Activated T-cell treated with anti-CD3 and anti-CD28 coated beads, Interleukin-2, amount 50 U/mL, for 72 hours (primary cell): Measurements from ENCODE around the gene ABCC6. TPM values are rescaled to one million over a fixed set of nuclear protein-coding genes. Genes with fewer than 3 reads are reported as not detected.
A peak's percentile ranks its signal among the peaks of the same experiment; 100 is the strongest.
"Not testable (repeated sequence)": the region's sequence is repeated elsewhere in the genome, so short reads cannot be mapped to it uniquely, and the experiment has no call there.

Experiments used
- ATAC-seq, 2 donors: fragments of 150-1000 bp; cut with Tn5 transposase; replicated peaks in 1 of 2; 2 replicates each; pipeline ENCODE4 v1.10.0; 2021; ENCODE audit warnings: moderate library complexity in 2 of 2, mild to moderate bottlenecking in 1 of 2
- DNase-seq, 2 donors: peaks; one replicate each; pipeline ENCODE4 v3.0.0; 2021 to 2022; ENCODE audit warnings: mixed read lengths in 1 of 2
- H3K27ac Mint-ChIP-seq: one replicate; pipeline ENCODE4 v1.8.0; 2022; ENCODE audit warnings: mild to moderate bottlenecking, moderate library complexity, mixed read lengths
- H3K27me3 Mint-ChIP-seq: one replicate; pipeline ENCODE4 v1.8.0; 2022; ENCODE audit warnings: low read depth, mixed read lengths
- H3K36me3 Mint-ChIP-seq, 2 donors: one replicate each; pipeline ENCODE4 v1.8.0; 2022; ENCODE audit warnings: mixed read lengths in 2 of 2, mild to moderate bottlenecking in 1 of 2; ENCODE audit not compliant: insufficient read depth in 2 of 2
- H3K4me1 Mint-ChIP-seq: one replicate; pipeline ENCODE4 v1.8.0; 2022; ENCODE audit warnings: low read depth, mixed read lengths
- H3K4me3 Mint-ChIP-seq, 2 donors: one replicate each; pipeline ENCODE4 v1.8.0; 2022; ENCODE audit warnings: mild to moderate bottlenecking in 2 of 2, mixed read lengths in 2 of 2, moderate library complexity in 2 of 2
- H3K9me3 Mint-ChIP-seq, 2 donors: one replicate each; pipeline ENCODE4 v1.8.0; 2022; ENCODE audit warnings: mixed read lengths in 2 of 2
- total RNA-seq, 2 donors: library from RNA; stranded (reverse); gene quantifications; one replicate each; pipeline ENCODE4 v1.2.3, GENCODE V29; 2022

Gene ABCC6
- total RNA-seq, 2 donors from 2014 or later, result not detected

- H3K4me1 Mint-ChIP-seq, DNase-seq, ATAC-seq, H3K4me3 Mint-ChIP-seq, H3K27me3 Mint-ChIP-seq, H3K9me3 Mint-ChIP-seq, H3K36me3 Mint-ChIP-seq, H3K27ac Mint-ChIP-seq: not testable (repeated sequence)
Observed at GRCh38 chr16:16213863-16214293, 9.4 kb downstream of the ABCC6 start.

GRCh38 chr16:16211404-16211803, 11.9 kb downstream of the ABCC6 start:
- not testable (repeated sequence) for H3K9me3 Mint-ChIP-seq, ATAC-seq, H3K27me3 Mint-ChIP-seq, H3K4me3 Mint-ChIP-seq, H3K4me1 Mint-ChIP-seq, H3K27ac Mint-ChIP-seq, DNase-seq, H3K36me3 Mint-ChIP-seq

GRCh38 chr16:16208461-16208860, 14.8 kb downstream of the ABCC6 start:
- not testable (repeated sequence) for H3K27ac Mint-ChIP-seq, DNase-seq, H3K36me3 Mint-ChIP-seq, H3K4me1 Mint-ChIP-seq, ATAC-seq, H3K27me3 Mint-ChIP-seq, H3K9me3 Mint-ChIP-seq, H3K4me3 Mint-ChIP-seq

GRCh38 chr16:16207787-16208334, 15.4 kb downstream of the ABCC6 start:
- not testable (repeated sequence) for H3K4me3 Mint-ChIP-seq, DNase-seq, H3K9me3 Mint-ChIP-seq, H3K27me3 Mint-ChIP-seq, H3K4me1 Mint-ChIP-seq, ATAC-seq, H3K27ac Mint-ChIP-seq, H3K36me3 Mint-ChIP-seq

- not testable (repeated sequence) for H3K36me3 Mint-ChIP-seq
Observed at GRCh38 chr16:16207097-16207786, 16.1 kb downstream of the ABCC6 start.

GRCh38 chr16:16205864-16206263, 17.4 kb downstream of the ABCC6 start:
- H3K27ac Mint-ChIP-seq, H3K27me3 Mint-ChIP-seq, DNase-seq, H3K36me3 Mint-ChIP-seq, ATAC-seq, H3K4me1 Mint-ChIP-seq, H3K4me3 Mint-ChIP-seq, H3K9me3 Mint-ChIP-seq: not testable (repeated sequence)

More at GRCh38 chr16:16207097-16207786, 16.1 kb downstream of the ABCC6 start:
- H3K27me3 Mint-ChIP-seq, ATAC-seq, H3K27ac Mint-ChIP-seq, DNase-seq, H3K4me1 Mint-ChIP-seq, H3K9me3 Mint-ChIP-seq, H3K4me3 Mint-ChIP-seq: not testable (repeated sequence)

- H3K4me3 Mint-ChIP-seq, result not testable (repeated sequence)
Observed at GRCh38 chr16:16204552-16204951, 18.7 kb downstream of the ABCC6 start.

GRCh38 chr16:16203494-16203893, 19.8 kb downstream of the ABCC6 start:
- H3K4me1 Mint-ChIP-seq, result peaks cover 18% of the 10 kb centered on the region
- DNase-seq, ATAC-seq, H3K4me3 Mint-ChIP-seq, H3K9me3 Mint-ChIP-seq, H3K27me3 Mint-ChIP-seq, H3K36me3 Mint-ChIP-seq, H3K27ac Mint-ChIP-seq: not testable (repeated sequence)

More at GRCh38 chr16:16204552-16204951, 18.7 kb downstream of the ABCC6 start:
- not testable (repeated sequence) for H3K36me3 Mint-ChIP-seq, H3K27ac Mint-ChIP-seq, DNase-seq, H3K9me3 Mint-ChIP-seq, H3K27me3 Mint-ChIP-seq, ATAC-seq
- peaks cover 10% of the 10 kb centered on the region for H3K4me1 Mint-ChIP-seq

- not testable (repeated sequence) for H3K36me3 Mint-ChIP-seq, H3K27ac Mint-ChIP-seq, H3K27me3 Mint-ChIP-seq, H3K9me3 Mint-ChIP-seq, H3K4me3 Mint-ChIP-seq
- DNase-seq, result peak; percentile 56 to 57
- H3K4me1 Mint-ChIP-seq, result peaks cover 18% of the 10 kb centered on the region
- peak; percentile 55 to 57 for ATAC-seq
Observed at GRCh38 chr16:16202400-16203143, 20.7 kb downstream of the ABCC6 start.

- H3K27me3 Mint-ChIP-seq, H3K4me3 Mint-ChIP-seq, H3K36me3 Mint-ChIP-seq, ATAC-seq, DNase-seq, H3K27ac Mint-ChIP-seq, H3K9me3 Mint-ChIP-seq: not testable (repeated sequence)
- peaks cover 22% of the 10 kb centered on the region for H3K4me1 Mint-ChIP-seq
Observed at GRCh38 chr16:16201880-16202279, 21.4 kb downstream of the ABCC6 start.

- H3K27ac Mint-ChIP-seq, H3K9me3 Mint-ChIP-seq, DNase-seq, H3K27me3 Mint-ChIP-seq, ATAC-seq, H3K36me3 Mint-ChIP-seq, H3K4me3 Mint-ChIP-seq: not testable (repeated sequence)
- peaks cover 22% of the 10 kb centered on the region for H3K4me1 Mint-ChIP-seq
Observed at GRCh38 chr16:16200391-16200790, 22.9 kb downstream of the ABCC6 start.

GRCh38 chr16:16199428-16199827, 23.9 kb downstream of the ABCC6 start:
- ATAC-seq (peak; percentile 77 to 86), DNase-seq (peak; percentile 11 to 25)
- not testable (repeated sequence) for H3K27me3 Mint-ChIP-seq, H3K36me3 Mint-ChIP-seq, H3K9me3 Mint-ChIP-seq, H3K4me3 Mint-ChIP-seq, H3K27ac Mint-ChIP-seq
- peaks cover 22% of the 10 kb centered on the region for H3K4me1 Mint-ChIP-seq

GRCh38 chr16:16197966-16198365, 25.3 kb downstream of the ABCC6 start:
- Mint-ChIP-seq H3K27ac (no peak overlapping the region), H3K27me3 (no peaks in the 10 kb centered on the region), H3K9me3 (no peaks in the 10 kb centered on the region), H3K4me1 (peaks cover 22% of the 10 kb centered on the region), H3K36me3 (no peaks in the 10 kb centered on the region), H3K4me3 (no peak overlapping the region)
- DNase-seq (no peak), ATAC-seq (no peak)
